Stimulated activated CD8-positive, alpha-beta memory T cell treated with anti-CD3 and anti-CD28 coated beads, Interleukin-12 subunit alpha, Interleukin-12 subunit beta, amount 100 ng/mL, for 4 hours (primary cell): ENCODE data around the gene DERA.
"Not testable (repeated sequence)": the region's sequence is repeated elsewhere in the genome, so short reads cannot be mapped to it uniquely, and the experiment has no call there.

ENCODE experiments used
- DNase-seq: peaks from one replicate; pipeline ENCODE4 v3.0.0-alpha.2; 2020; ENCODE audit warnings: low read depth

The DERA gene

DNA sequence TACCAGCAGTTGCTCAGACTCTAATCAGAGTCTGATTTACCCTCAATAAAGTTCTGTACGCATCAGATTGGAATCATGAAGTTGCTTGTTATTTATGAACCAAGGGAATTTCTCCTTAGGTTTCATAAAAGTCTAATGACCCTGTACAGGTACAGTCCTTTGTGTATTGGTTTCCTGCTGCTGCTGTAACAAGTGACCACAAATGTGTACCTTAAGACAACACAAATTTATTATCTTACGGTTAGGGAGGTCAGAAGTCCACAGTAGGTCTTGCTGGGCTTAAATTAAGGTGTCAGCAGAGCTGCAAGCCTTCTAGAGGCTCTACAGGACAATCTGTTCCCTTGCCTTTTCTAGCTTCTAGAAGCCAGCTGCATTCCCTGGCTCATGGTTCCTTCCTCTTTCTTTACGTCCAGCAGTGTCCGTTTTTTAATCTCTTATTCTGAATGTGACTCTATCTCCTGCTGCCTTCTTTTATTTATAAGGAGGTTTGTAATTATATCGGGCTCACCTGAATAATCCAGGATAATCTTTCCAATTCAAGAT is 6.7 kb upstream of the DERA start:
- no peak for DNase-seq

DNA sequence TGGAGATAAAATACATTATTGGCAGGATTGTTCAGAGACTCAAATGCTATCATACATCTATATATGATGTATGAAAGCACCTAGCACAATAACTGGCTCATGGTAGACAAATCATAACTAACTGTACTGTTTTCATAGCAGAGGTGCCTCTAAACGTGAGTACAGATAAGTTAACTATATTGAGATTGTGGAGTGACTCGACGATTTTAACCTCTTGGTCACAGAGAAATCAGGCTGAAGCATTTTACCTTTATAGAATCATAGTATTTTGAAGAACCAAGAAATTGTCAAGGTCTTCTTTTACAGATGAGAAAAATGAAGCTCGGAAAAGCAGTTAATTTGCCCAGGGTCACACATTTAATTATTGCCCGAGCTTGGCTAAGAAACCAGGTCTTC is 666 bp upstream of the DERA start:
- no peak for DNase-seq

DNA sequence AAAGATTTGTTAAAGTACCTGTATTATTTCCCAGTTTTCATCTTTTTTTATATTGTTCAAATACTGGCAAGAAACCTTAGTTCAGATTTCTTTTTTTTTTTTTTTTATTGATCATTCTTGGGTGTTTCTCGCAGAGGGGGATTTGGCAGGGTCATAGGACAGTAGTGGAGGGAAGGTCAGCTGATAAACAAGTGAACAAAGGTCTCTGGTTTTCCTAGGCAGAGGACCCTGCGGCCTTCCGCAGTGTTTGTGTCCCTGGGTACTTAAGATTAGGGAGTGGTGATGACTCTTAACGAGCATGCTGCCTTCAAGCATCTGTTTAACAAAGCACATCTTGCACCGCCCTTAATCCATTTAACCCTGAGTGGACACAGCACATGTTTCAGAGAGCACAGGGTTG is 799 bp downstream of the DERA start:
- not testable (repeated sequence) for DNase-seq

DNA sequence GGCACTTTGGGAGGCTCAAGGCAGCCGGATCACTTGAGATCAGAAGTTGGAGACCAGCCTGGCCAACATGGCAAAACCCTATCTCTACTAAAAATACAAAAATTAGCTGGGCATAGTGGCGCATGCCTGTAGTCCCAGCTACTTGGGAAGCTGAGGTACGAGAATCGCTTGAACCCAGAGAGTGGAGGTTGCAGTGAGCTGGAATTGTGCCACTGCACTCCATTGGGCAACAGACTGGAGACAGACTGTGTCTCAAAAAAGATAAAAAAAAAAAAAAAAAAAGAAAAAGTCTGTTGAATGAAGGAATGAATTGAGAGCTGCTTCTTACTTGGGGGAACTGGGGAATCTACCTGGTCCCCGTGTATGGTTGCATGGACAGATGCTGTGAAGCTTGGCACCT is 3.0 kb downstream of the DERA start:
- DNase-seq = not testable (repeated sequence)

DNA sequence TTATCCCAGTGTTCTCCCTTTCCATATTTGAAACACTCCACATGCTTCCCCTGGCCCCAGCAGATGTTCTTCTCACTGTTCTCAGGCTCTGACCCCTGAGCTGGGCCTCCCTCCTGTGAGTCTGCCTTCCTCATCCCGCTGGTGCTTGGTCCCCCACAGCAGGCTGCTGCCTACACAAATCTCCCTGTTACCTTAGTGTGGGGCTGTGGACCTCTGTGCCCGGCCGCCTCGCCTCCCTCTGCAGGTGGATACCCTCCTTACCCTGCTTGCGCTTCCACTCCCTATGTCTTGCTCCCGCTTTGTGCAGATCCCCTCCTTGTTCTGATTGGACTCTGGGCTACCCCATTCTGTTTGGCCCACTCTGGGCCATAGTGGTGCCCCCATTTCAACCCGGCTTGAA is 6.9 kb downstream of the DERA start:
- no peak for DNase-seq

DNA sequence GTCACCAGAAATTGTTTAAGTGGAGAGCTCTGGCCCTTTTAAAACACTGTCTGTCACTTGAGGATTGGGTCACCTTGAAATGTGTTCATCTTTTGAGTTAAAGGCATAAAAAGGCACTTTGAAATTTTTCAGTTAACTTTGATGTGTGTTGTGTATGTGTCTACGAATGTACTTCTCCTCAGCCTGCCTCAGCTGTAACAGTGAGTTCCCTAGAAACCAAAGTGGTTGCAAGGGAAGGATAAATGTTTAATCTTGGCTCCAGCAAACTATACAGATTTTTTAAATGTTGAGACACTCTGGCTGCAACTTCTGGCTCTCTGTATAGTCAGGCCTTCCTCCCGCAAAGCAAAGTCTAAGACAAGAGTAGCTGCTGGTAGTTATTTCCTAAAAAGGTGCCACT is 8.3 kb downstream of the DERA start:
- no peak for DNase-seq

DNA sequence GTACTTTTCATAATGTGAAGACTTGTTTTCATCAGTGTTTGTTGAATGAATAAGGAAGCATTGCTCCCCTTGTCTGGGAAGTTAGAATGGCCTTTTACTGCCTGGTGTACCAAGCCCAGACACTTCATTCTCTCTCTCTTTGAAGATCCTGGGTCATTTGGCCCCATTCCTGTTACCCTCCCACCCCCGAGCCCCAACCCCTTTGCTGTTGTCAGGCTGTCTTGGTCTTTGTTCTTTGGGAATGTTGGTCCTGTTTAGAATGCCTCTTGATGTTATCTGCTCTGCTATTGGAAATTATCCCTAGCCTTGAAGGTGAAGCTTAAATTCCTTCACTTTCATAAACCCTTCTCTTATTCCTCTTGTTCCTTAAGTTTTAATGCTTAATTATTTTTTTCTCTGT is 13.8 kb downstream of the DERA start:
- no peak for DNase-seq

DNA sequence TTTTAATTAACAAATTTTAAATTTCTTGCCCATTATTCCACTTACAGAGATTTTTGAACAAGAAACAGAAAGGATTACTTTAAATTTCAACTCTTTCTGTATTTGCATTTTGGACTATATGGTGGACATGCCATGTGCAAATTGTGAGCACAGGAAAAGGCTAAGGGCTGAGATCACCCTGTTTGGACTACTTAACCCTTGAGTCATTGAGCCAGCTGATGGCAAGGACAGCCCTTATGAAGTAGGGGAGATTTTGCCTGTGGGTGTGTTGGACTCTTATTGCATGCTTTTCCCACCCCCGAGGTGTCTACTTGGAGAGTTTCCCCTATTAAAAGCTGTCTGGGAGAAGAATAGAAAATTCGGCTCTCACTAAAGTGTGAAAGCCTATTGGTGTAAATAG is 17.2 kb downstream of the DERA start:
- no peak for DNase-seq

DNA sequence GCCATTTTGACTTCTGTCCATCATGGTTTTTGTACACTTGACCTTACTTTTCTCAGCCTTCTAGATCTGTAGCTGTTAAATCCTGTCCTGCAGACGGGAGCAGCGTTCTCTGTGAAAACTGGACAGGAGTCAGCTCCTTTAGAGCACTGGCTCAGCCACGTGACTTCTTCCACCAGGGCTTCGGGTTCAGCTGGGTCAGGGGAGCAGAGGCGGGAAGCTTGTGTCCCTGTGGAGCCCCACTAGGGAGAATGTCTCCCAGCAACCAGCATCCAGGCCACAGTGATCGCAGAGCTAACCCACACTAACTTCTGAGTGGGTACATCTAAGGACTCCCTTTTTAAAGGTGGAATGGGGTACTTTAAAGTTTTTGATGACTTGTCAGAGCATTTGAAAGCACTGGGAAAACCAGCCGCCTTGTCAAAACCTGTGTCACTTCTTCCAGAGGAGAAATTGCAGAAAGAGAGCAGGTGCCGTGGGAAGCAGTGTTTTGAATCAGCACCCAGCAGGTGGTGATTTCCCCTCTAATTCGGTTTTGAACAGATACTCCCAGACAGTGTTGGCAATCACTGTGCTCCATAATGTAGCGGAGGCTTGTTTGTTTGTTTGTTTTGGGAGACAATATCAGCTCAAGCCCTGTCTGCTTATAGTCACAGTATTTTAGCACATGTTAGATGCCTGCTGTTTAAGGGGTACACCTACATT is 17.9 kb downstream of the DERA start:
- no peak for DNase-seq

DNA sequence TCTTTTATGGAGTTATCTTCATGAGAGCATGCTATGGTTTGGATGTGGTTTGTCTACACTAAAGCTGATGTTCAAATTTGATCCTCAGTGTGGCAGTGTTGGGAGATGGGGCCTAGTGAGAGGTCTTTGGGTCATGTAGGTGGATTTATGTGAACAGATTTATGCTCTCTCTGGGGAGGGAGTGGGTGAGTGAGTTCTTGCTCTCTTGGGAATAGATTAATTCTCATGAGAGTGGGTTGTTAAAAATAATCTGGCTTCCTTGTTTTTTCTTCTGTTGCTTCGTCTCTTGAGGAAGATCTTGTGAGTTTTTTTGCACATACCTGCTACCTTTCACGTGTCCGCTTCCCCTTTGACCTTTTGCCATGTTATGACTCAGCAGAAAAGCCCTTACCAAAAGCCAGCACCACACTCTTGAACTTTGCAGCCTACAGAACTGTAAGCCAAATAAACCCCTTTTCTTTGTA is 20.5 kb downstream of the DERA start:
- DNase-seq = no peak

DNA sequence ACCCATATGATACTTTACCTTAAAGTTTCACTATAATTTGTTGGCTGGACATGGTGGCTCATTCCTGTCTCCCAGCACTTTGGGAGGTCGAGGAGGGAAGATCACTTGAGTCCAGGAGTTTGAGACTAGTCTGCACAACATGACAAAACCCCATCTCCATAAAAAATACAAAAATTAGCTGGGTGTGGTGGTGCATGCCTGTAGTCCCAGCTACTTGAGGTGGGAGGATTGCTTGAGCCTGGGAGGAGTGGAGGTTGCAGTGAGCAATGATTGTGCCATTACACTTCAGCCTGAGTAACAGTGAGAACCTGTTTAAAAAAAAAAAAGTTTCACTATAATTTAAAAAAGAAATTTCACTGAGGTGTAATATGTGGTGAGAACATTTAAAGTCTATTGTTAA is 21.2 kb downstream of the DERA start:
- DNase-seq = no peak

DNA sequence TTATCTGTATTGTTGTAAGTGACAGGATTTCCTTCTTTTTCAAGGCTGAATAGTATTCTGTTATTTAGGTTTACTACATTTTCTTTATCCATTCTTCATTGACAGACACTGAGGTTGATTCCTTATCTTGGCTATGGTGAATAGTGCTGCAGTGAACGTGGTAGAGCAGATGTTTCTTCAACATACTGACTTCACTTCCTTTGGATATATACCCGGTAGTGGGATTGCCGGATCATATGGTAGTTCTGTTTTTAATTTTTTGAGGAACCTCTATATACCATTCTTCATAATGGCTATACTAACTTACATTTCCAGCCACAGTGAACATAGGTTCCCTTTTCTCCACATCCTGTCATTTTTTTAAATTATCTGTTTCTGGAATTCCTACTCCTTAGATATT is 21.8 kb downstream of the DERA start:
- no peak for DNase-seq

DNA sequence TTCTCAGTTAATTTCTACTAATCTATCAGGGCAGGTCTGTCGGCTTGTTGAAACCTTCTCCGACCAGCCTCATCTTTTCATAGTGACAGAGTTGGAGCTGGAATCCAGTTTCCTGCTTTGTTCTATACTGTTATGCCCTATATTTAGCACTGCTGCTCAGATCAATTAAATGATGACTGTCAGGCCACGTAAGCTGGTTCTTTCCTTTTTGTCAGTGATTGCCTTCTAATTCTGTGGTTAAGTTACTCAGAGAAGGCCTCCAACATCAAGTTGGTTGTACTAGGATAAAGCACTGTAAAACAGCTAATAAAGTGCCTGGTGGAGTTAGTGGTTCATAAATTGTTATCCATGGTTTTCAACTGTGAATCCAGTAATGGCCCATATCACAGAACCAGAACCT is 22.6 kb downstream of the DERA start:
- DNase-seq = no peak

DNA sequence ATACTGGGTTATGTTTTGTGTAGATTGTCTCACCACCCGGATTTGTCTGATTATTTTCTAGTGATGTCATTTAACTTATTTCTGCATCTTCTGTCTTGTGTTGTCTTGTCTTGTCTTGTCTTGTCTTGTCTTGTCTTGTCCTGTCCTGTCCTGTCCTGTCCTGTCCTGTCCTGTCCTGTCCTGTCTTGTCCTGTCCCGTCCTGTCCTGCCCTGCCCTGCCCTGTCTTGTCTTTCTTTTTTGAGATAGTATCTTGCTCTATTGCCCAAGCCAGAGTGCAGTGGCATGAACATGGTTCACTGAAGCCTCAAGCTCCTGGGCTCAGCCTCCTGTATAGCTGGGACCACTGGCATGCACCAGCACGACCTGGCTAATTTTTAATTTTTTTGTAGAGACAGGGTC is 25.6 kb downstream of the DERA start:
- no peak for DNase-seq

DNA sequence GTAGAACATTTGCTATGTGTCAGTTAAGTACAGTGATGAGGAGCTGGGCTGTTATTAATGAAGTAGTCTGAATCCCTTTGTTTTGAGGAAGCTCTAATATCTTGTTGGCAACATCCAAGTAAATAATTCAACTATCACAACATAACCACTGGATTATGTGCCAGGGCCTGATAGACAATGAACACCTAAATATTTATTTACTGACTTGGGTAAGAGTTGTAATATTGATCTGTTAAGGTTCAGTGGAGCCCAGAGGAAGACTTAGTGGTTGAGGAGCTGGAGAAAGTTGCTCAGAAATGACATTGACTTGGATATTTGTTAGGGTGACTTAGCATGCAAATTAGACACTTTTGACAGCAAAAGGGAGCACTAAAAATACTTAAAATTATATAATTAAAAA is 26.8 kb downstream of the DERA start:
- DNase-seq = no peak

DNA sequence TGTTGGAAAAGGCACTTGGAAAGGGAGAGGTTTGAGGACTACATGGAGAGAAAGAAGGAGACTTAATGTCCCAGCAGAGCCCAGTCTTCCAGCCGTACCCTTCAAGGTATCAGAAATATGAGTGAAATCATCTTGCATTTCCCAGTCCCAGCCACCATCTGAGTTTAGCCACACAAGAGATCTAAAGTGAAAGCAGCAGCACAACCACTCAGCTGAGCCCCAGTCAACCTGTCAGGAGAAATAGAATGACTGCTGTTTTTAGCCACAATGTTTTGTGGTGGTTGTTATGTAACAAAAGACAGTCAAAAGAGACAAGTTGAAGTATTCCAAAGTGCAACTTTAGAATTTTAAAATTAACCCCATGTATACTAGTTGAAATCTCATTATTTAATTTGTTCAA is 28.0 kb downstream of the DERA start:
- no peak for DNase-seq

DNA sequence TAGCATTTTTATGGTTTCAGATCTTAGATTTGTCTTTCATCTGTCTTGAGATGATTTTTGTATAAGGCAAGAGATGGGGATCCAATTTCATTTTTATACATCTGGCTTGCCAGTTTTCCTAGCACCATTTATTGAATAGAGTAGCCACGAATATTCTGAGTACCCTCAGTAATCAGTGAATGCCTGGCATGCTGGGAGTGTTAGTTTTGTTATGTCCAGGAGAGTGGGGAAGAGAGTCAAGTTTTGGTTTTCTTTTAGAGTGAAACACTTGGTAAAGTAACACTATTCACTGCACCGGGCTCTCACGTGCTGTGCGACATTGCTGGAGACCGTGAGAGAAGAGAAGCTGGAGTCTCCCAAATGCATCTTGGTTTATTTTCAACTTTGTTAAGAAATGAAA is 31.3 kb downstream of the DERA start:
- DNase-seq = no peak

DNA sequence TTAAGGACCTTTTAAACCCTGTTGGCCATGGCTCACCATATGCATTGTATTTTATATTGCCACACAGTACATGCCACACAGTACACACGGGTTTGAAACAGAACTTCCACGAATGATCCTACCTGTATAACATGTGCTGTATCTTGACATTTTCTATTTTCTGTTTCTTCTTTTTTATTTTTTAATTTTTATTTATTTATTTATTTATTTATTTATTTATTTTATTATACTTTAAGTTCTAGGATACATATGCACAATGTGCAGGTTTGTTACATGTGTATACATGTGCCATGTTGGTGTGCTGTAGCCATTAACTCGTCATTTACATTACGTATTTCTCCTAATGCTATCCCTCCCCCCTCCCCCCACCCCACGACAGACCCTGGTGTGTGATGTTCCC is 32.4 kb downstream of the DERA start:
- not testable (repeated sequence) for DNase-seq

DNA sequence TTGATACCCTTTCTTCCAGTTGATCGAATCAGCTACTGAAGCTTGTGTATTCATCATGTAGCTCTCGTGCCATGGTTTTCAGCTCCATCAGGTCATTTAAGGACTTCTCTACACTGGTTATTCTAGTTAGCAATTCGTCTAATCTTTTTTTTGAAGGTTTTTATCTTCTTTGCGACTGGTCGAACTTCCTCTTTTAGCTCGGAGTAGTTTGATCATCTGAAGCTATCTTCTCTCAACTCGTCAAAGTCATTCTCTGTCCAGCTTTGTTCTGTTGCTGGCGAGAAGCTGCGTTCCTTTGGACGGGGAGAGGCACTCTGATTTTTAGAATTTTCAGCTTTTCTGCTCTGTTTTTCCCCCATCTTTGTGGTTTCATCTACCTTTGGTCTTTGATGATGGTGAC is 37.3 kb downstream of the DERA start:
- DNase-seq = not testable (repeated sequence)

DNA sequence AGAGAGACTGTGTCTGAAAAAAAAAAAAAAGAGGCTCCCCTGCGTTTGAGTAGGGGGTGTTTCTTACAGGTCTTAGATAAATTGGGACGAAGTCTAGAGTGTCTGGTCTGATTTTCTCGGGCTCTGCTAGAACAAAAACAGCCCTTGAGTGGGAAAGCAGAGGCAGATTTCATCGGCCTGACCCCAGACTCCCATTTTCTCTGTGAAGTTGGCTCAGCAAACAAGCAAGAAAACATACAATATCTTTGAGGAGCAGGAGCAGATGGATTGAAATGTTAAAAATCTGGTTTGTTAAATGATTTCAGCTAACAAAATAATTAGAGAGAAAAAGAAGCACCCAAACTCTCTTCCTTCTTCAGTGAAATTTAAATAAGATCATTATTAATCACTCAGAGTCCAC is 44.1 kb downstream of the DERA start:
- no peak for DNase-seq

DNA sequence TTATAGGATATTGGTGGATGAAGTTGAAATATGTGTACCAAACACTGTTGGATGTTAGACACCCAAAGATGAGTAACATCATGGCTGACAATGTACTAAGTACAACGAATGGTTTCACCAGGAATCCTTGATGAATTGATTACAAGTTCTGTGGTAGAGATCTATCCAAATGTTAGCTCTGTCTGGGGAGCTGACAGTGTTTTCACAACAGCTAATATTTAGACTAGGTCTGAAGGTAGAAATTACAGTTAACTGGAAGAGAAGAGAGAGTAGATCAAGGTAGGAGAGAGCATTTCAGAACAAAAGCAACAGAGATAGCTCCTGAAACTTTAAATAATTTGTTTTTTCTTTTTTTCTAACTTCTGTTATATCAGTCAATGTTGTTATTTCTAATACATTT is 44.9 kb downstream of the DERA start:
- DNase-seq = no peak

DNA sequence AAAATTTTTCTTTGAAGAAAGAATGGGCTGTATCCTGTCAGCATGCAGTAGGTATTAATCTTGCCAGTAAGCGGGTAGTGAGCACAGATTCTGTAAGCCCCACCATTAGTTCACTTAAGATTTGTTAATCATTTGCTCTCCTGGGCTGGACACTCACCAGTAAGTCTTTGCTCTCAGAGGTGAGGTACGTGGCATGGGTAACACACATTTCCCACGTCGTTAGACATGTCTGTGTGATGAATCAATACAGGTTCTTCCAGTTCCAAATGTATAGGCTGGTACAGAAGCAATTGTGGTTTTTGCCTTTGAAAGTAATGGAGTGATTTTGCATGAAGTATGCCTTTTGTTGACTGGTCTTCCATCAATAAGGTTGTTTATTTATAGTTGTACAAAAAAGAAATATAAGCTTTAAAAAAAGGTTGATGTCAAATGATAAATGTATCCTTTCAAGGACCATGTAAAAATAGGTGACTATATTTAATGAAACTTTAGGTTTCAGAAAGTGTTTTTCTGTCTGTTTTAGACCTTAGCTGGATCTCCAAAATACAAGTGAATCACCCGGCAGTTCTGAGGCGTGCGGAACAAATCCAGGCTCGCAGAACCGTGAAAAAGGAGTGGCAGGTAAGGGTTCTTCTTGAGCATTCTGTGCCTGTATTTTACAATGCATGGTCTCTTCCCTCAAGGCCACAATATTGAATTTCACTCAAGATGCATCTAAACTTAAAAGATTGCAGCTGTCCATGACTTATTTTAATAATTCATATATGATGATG is 45.5 kb downstream of the DERA start:
- DNase-seq = no peak

DNA sequence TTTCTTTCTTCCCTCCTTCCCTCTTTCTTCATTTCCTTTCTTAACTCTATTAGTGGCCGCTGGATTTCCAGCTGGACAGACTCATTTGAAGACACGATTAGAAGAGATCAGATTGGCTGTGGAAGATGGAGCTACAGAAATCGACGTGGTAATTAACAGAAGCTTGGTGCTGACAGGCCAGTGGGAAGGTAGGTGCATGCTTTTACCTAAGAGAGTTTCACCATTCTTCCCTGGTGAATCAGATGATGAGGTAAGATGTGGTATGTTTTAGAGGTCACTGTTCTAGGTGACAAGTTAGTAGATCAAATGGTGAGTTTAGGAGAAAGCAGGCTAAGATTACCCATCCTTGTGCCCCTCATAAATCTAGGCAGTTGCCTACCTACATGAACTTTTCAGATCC is 51.6 kb downstream of the DERA start:
- DNase-seq = no peak

DNA sequence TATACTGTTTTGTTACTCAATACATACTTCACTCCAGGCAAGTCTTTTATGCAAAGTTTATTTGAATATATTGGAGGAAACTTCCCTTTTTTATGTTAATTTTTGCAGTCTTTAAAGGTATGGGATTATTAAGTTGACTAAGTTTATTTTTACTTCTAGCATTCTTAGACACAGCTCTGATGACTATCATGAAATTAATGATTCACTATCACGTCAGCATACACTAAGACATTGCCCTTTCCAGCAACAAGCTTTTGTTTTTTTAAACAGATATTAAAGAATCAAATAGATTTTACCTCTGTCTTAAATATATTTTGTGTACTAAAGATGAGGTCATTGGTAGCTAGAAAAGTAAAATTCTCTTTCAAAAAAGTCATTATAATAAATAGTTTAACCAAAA is 52.1 kb downstream of the DERA start:
- no peak for DNase-seq
